Body of pancreas (tissue), 4 donors: ENCODE measurements around the gene RXRB.

Experiments used
- CTCF ChIP-seq, 7 experiments: fragments of 450-650 bp in 4 of 7; fragments of 200-600 bp in 3 of 7; sonication (generic) in 3 of 7; IDR thresholded peaks; one replicate each; pipeline ENCODE4 v1.5.1; 2016 to 2019; ENCODE audit warnings: antibody characterized with exemption in 7 of 7
- POLR2A ChIP-seq, 3 donors: fragments of 450-650 bp; IDR thresholded peaks; one replicate each; pipeline ENCODE4 v1.6.1; 2016; ENCODE audit warnings: antibody characterized with exemption in 3 of 3, mild to moderate bottlenecking in 2 of 3

DNA sequence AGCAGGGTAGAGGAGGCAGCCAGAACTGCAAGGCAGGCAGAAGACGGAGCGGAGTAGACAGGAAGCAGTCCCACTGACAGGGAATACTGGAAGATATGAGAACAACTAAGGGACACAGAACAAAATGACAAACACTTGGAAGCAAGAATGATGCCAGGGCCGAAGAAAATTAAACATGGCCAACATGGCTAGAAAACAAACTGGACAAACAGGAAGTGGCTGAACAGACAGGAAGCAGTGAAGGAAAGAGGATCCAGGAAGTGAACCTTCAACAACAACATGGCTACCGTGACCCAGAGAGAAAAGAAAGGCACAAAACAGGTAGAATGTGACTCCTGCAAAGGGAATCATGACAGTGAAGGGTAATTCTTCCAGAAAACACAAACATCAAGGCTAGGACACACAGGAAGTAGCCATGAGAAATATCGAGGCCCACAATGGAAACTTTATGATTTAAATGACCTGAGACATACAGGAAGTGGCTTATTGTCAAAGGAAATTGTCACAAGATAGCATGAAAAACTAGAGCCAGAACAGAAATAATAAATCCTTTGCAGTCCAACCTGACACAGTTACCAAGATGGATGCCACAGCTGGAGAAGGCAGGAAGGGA, 17.3 kb downstream of the RXRB start:
- TF ChIP-seq CTCF (IDR thresholded peaks at IDR 0.05), result no peak
- no peak for TF ChIP-seq POLR2A (IDR thresholded peaks at IDR 0.05)
